ENCODE measurements around the gene NDUFS7.
"Not testable (repeated sequence)": the region's sequence is repeated elsewhere in the genome, so short reads cannot be mapped to it uniquely, and the experiment has no call there.

Gene NDUFS7

GRCh38 chr19:1433119-1434039 is 49.7 kb downstream of the NDUFS7 start:
- DNase-seq (ENCODE audit: insufficient read length) (no peak), FAIRE-seq (no peak)
- TF ChIP-seq POLR2A (IDR thresholded peaks at IDR 0.05; ENCODE audit: low read depth, low read length) = no peak
- TF ChIP-seq TAF1 (IDR thresholded peaks at IDR 0.05; ENCODE audit: borderline replicate concordance, low read depth, low read length) = no peak
- TF ChIP-seq POLR2AphosphoS5 (IDR thresholded peaks at IDR 0.05; ENCODE audit: low read depth, low read length) = no peak; the same call in 1 of the 2 replicates

DNA sequence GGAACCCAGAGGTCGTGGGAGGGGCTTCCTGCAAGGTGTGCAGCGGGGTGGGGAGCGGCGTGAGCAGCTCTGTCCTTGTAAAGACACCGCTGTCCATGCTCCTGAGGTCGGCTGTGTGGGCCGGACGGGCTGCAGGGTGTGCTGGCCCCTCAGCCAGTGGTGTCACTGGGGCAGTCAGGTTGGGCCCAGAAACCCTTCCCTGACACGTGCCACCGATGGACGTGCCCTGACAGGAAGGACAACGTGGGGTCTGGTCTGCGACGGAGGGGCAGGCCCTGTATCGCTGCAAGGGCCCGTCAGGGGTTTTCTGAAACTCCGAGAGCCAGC is 50.3 kb downstream of the NDUFS7 start:
- DNase-seq (ENCODE audit: insufficient read length) (no peak), FAIRE-seq (no peak)
- no peak for TF ChIP-seq POLR2AphosphoS5 (IDR thresholded peaks at IDR 0.05; ENCODE audit: low read depth, low read length)
- no peak for TF ChIP-seq TAF1 (IDR thresholded peaks at IDR 0.05; ENCODE audit: borderline replicate concordance, low read depth, low read length)
- TF ChIP-seq POLR2A (IDR thresholded peaks at IDR 0.05; ENCODE audit: low read depth, low read length) = no peak

GRCh38 chr19:1434577-1435060 is 50.9 kb downstream of the NDUFS7 start:
- no peak for FAIRE-seq
- no peak for DNase-seq (ENCODE audit: insufficient read length)
- TF ChIP-seq POLR2A (IDR thresholded peaks at IDR 0.05; ENCODE audit: low read depth, low read length) = no peak
- no peak for TF ChIP-seq POLR2AphosphoS5 (IDR thresholded peaks at IDR 0.05; ENCODE audit: low read depth, low read length)
- no peak for TF ChIP-seq TAF1 (IDR thresholded peaks at IDR 0.05; ENCODE audit: borderline replicate concordance, low read depth, low read length)

GRCh38 chr19:1435378-1435989 is 51.8 kb downstream of the NDUFS7 start:
- no peak for FAIRE-seq

GRCh38 chr19:1437609-1438008 is 53.9 kb downstream of the NDUFS7 start:
- DNase-seq (ENCODE audit: insufficient read length) (no peak), FAIRE-seq (no peak)
- no peak for TF ChIP-seq POLR2AphosphoS5 (IDR thresholded peaks at IDR 0.05; ENCODE audit: low read depth, low read length)
- TF ChIP-seq TAF1 (IDR thresholded peaks at IDR 0.05; ENCODE audit: borderline replicate concordance, low read depth, low read length) = no peak
- no peak for TF ChIP-seq POLR2A (IDR thresholded peaks at IDR 0.05; ENCODE audit: low read depth, low read length)

More at GRCh38 chr19:1435378-1435989, 51.8 kb downstream of the NDUFS7 start:
- TF ChIP-seq TAF1 (IDR thresholded peaks at IDR 0.05; ENCODE audit: borderline replicate concordance, low read depth, low read length) = no peak
- no peak for TF ChIP-seq POLR2AphosphoS5 (IDR thresholded peaks at IDR 0.05; ENCODE audit: low read depth, low read length)
- no peak for TF ChIP-seq POLR2A (IDR thresholded peaks at IDR 0.05; ENCODE audit: low read depth, low read length)
- DNase-seq (ENCODE audit: insufficient read length) = no peak

DNA sequence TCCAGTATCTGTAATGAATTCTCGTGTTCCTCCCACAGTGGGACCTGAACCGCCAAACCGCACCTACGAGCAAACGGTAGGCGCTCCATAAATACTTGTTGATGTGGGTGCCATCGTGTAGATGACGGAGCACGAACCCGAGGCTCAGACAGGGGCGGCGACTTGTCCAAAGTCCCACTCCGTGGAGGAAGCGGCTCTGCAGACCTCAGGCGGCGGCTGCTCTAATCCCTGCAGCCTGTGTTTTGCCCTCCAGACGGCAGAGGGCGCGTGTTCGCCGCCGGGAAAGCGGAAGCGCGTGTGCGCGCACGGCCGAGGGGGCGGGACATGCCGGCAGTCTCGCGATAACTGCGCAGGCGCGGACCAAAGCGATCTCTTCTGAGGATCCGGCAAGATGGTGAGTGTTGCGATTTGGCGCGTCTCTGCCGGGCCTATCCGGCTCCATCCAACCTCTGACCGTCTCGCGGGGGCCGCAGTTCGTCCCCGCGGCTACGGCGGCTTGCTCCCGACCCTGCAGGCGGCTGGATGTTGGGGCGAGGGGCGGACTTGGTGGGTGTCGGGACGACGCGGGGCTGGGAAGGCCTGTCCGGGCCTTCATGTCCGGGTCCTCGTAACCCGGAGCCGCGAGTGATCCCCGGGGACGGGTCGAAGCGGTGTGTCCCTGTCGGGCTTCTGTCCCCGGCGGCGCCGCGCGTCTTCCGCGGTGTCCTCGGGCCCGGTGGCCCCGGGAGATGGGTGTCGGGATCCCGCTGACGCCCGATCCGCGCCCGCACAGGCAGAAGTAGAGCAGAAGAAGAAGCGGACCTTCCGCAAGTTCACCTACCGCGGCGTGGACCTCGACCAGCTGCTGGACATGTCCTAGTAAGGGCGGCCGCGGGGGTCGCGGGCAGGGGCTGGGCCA is 54.6 kb downstream of the NDUFS7 start, which contains the start of gene RPS15:
RPS15 (plus strand) TSS at position 362 of the 898 bp plus-strand sequence; CDS start at position 392, 30 bp downstream.
- TF ChIP-seq POLR2A (IDR thresholded peaks at IDR 0.05; ENCODE audit: low read depth, low read length) (peak; percentile 100), POLR2AphosphoS5 (IDR thresholded peaks at IDR 0.05; ENCODE audit: low read depth, low read length) (peak; percentile 99), TAF1 (IDR thresholded peaks at IDR 0.05; ENCODE audit: borderline replicate concordance, low read depth, low read length) (peak; percentile 100)
- DNase-seq (ENCODE audit: insufficient read length) = peak; percentile 95
- FAIRE-seq = peak; percentile 100

GRCh38 chr19:1438933-1439354 is 55.2 kb downstream of the NDUFS7 start:
- TF ChIP-seq POLR2A (IDR thresholded peaks at IDR 0.05; ENCODE audit: low read depth, low read length) (no peak), POLR2AphosphoS5 (IDR thresholded peaks at IDR 0.05; ENCODE audit: low read depth, low read length) (no peak; the same call in 1 of the 2 replicates), TAF1 (IDR thresholded peaks at IDR 0.05; ENCODE audit: borderline replicate concordance, low read depth, low read length) (no peak)
- DNase-seq (ENCODE audit: insufficient read length) = no peak
- FAIRE-seq = no peak

- FAIRE-seq; DNase-seq (ENCODE audit: insufficient read length): not testable (repeated sequence)
- peak; percentile 25; the same call in 1 of the 2 replicates for TF ChIP-seq POLR2AphosphoS5 (IDR thresholded peaks at IDR 0.05; ENCODE audit: low read depth, low read length)
- 0 out of 2 replicates have a peak, but pooled peaks have one; percentile 0 for TF ChIP-seq POLR2A (IDR thresholded peaks at IDR 0.05; ENCODE audit: low read depth, low read length)
These were observed 56.1 kb downstream of the NDUFS7 start for GRCh38 chr19:1439525-1440417.

- no peak for FAIRE-seq
- DNase-seq (ENCODE audit: insufficient read length) = no peak
- TF ChIP-seq TAF1 (IDR thresholded peaks at IDR 0.05; ENCODE audit: borderline replicate concordance, low read depth, low read length) = no peak
- TF ChIP-seq POLR2AphosphoS5 (IDR thresholded peaks at IDR 0.05; ENCODE audit: low read depth, low read length) = no peak; the same call in 1 of the 2 replicates
- peak; percentile 8; the same call in 1 of the 2 replicates for TF ChIP-seq POLR2A (IDR thresholded peaks at IDR 0.05; ENCODE audit: low read depth, low read length)
These were observed 56.7 kb downstream of the NDUFS7 start for GRCh38 chr19:1440418-1440801.

DNA sequence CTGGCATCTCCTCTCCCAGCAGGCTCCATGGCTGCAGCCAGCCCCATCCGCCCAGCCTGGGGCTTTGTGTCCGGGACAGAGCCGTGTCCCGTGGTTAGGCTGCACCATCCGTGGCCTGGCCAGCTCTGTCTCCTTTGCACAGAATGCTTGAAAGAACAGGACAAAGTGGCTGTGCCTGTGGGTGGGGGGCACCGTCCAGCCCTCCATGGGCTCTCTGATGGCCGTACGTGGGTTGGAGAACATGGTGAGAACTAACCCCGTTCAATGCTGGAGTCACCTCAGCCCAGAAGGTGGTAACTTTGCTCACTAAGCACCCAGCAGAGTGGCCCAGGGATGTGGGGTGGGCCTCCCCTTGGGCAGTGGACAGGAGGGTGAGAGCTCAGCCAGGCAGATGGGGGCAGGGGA is 57.3 kb downstream of the NDUFS7 start:
- FAIRE-seq (no peak), DNase-seq (ENCODE audit: insufficient read length) (no peak)
- TF ChIP-seq POLR2A (IDR thresholded peaks at IDR 0.05; ENCODE audit: low read depth, low read length) (peak; percentile 7; the same call in 1 of the 2 replicates), POLR2AphosphoS5 (IDR thresholded peaks at IDR 0.05; ENCODE audit: low read depth, low read length) (peak; percentile 44; the same call in 1 of the 2 replicates), TAF1 (IDR thresholded peaks at IDR 0.05; ENCODE audit: borderline replicate concordance, low read depth, low read length) (no peak)
